ENCODE measurements around the gene SLC13A5.

DNA sequence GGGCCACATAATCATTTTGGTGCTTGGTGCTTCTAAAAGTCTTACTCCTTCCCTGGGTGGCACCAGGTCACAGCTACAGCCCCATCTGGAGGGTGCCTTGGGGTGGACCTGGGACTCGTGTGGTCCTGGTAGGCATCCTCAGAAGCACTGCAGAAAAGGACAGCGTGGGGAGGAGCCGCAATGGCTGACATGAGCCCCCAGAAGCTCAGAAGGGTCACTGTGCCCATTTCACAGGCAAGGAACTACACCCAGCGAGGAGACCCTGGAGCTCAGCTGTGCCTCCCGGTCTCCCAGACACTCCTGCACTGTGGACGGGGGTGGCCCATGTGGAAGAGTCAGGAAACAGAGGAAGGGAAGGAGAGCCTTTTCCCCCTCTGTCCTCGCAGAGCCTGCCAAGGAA lies 35.2 kb downstream of the SLC13A5 start:
- TF ChIP-seq SP1 (CRISPR knock-in tag; IDR thresholded peaks at IDR 0.05), result no peak
- no peak for TF ChIP-seq FOS (IDR thresholded peaks at IDR 0.05; ENCODE audit: extremely low read depth, insufficient read length)
